WTC11 (cell line): ENCODE results near the gene FGF12. TPM values are rescaled to one million over a fixed set of nuclear protein-coding genes. Genes with fewer than 3 reads are reported as not detected.

Source experiments
- ATAC-seq: fragments of 200-7000 bp; cut with Tn5 transposase; 2 replicates; pipeline ENCODE4 v1.10.0; 2021; ENCODE audit warnings: mild to moderate bottlenecking, moderate library complexity
- CTCF ChIA-PET: fragments of 300-600 bp; sonication (Branson Sonifier 250); formaldehyde crosslinking; loops from one replicate; lab custom pipeline; 2021; ENCODE audit warnings: antibody characterized with exemption; lab: Charles Lee
- POLR2A ChIA-PET: fragments of 350-600 bp; sonication (Branson Sonifier 250); formaldehyde crosslinking; loops from one replicate; lab custom pipeline; 2021; ENCODE audit warnings: antibody characterized with exemption; lab: Charles Lee
- DNase-seq: peaks from one replicate; pipeline ENCODE4 v3.0.0; 2021; ENCODE audit warnings: low spot score
- H3K27ac Mint-ChIP-seq: 2 replicates; pipeline ENCODE4 v1.8.0; 2021; ENCODE audit warnings: mixed read lengths
- H3K27me3 Mint-ChIP-seq: 2 replicates; pipeline ENCODE4 v1.8.0; 2021; ENCODE audit warnings: low read depth, mild to moderate bottlenecking, moderate library complexity, mixed read lengths
- H3K36me3 Mint-ChIP-seq: 2 replicates; pipeline ENCODE4 v1.8.0; 2021; ENCODE audit warnings: mixed read lengths
- H3K4me1 Mint-ChIP-seq: 2 replicates; pipeline ENCODE4 v1.8.0; 2022; ENCODE audit warnings: mixed read lengths
- H3K4me3 Mint-ChIP-seq: 2 replicates; pipeline ENCODE4 v1.8.0; 2021; ENCODE audit warnings: mild to moderate bottlenecking, moderate library complexity, mixed read lengths
- H3K9me3 Mint-ChIP-seq: 2 replicates; pipeline ENCODE4 v1.8.0; 2021; ENCODE audit warnings: mixed read lengths
- GABPB1 ChIP-seq: sonication (generic); formaldehyde crosslinking; IDR thresholded peaks from 2 replicates; pipeline ENCODE4 v1.8.1; 2023; ENCODE audit warnings: mild to moderate bottlenecking, missing genetic modification reagents
- GTF2I ChIP-seq: fragments of 250-450 bp; sonication (Bioruptor Pico); conservative IDR thresholded peaks from 2 replicates; pipeline ENCODE4 v1.4.0; 2021; ENCODE audit warnings: mild to moderate bottlenecking
- NR1H2 ChIP-seq: sonication (generic); formaldehyde crosslinking; IDR thresholded peaks from 2 replicates; pipeline ENCODE4 v1.9.0; 2021; ENCODE audit warnings: mild to moderate bottlenecking, moderate library complexity, missing genetic modification reagents
- RELA ChIP-seq: sonication (generic); formaldehyde crosslinking; IDR thresholded peaks from 2 replicates; pipeline ENCODE4 v1.8.1; 2022; ENCODE audit warnings: missing genetic modification reagents, mild to moderate bottlenecking, borderline replicate concordance
- SMAD3 ChIP-seq: sonication (generic); formaldehyde crosslinking; IDR thresholded peaks from 2 replicates; pipeline ENCODE4 v1.8.0; 2022; ENCODE audit warnings: missing genetic modification reagents, mild to moderate bottlenecking, borderline replicate concordance
- SP1 ChIP-seq: sonication (generic); formaldehyde crosslinking; conservative IDR thresholded peaks from 2 replicates; pipeline ENCODE4 v1.8.1; 2022; ENCODE audit warnings: missing genetic modification reagents
- total RNA-seq: library from RNA; stranded (reverse); gene quantifications from 3 replicates; pipeline ENCODE4 v1.2.3, GENCODE V29; 2021
- TF ChIP-seq, protein P1 (sequence below): sonication (generic); formaldehyde crosslinking; IDR thresholded peaks from 2 replicates; pipeline ENCODE4 v1.8.1; 2023; ENCODE audit warnings: mild to moderate bottlenecking, missing genetic modification reagents
- TF ChIP-seq, protein P2 (sequence below): fragments of 200-600 bp; IDR thresholded peaks from 2 replicates; pipeline ENCODE4 v1.8.0; 2022; ENCODE audit warnings: antibody characterized with exemption
- TF ChIP-seq, protein P3 (sequence below): sonication (generic); formaldehyde crosslinking; IDR thresholded peaks from 2 replicates; pipeline ENCODE4 v1.8.0; 2023; ENCODE audit warnings: missing genetic modification reagents, mild to moderate bottlenecking, borderline replicate concordance
- TF ChIP-seq, protein P4 (sequence below): fragments of 250-450 bp; sonication (Bioruptor Pico); IDR thresholded peaks from 2 replicates; pipeline ENCODE4 v1.9.0; 2021; ENCODE audit warnings: mild to moderate bottlenecking
- TF ChIP-seq, protein P5 (sequence below): sonication (generic); formaldehyde crosslinking; IDR thresholded peaks from 2 replicates; pipeline ENCODE4 v1.8.1; 2023; ENCODE audit warnings: mild to moderate bottlenecking, missing genetic modification reagents
- TF ChIP-seq, protein P6 (sequence below): sonication (generic); formaldehyde crosslinking; IDR thresholded peaks from 2 replicates; pipeline ENCODE4 v1.8.1; 2022; ENCODE audit warnings: missing genetic modification reagents, borderline replicate concordance
- TF ChIP-seq, protein P7 (sequence below): sonication (generic); formaldehyde crosslinking; IDR thresholded peaks from 2 replicates; pipeline ENCODE4 v1.8.0; 2022; ENCODE audit warnings: mild to moderate bottlenecking, missing genetic modification reagents
- TF ChIP-seq, protein P8 (sequence below): sonication (generic); formaldehyde crosslinking; IDR thresholded peaks from 2 replicates; pipeline ENCODE4 v1.8.0; 2023; ENCODE audit warnings: mild to moderate bottlenecking, missing genetic modification reagents
- TF ChIP-seq, protein P9 (sequence below): sonication (generic); formaldehyde crosslinking; IDR thresholded peaks from 2 replicates; pipeline ENCODE4 v1.8.1; 2023; ENCODE audit warnings: mild to moderate bottlenecking, missing genetic modification reagents, moderate library complexity

The FGF12 gene
- total RNA-seq, 1 experiment from 2014 or later: 13.5 TPM

DNA sequence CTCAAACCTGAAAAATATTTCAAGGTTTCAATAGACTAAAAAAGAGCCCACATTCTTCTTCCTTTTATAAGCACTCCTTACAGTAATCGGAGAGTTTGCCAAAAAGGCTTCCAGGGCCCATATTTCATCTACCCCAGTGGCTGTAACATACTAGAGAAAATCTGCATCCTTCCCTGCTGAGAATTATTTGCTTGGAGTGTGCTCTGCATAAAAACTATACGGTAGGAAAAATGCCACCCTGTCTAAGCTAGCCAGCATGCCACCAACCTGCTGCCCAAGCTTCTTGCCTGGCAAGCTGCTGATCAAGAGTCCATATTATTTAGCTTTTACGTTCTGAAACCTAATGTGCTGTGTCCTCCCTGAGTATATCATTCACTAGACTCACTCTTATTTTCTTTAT lies 107.1 kb downstream of the FGF12 start:
- H3K4me3 Mint-ChIP-seq: no peak overlapping the region
- peaks cover 15% of the 10 kb centered on the region for H3K4me1 Mint-ChIP-seq
- TF ChIP-seq, protein P1, sequence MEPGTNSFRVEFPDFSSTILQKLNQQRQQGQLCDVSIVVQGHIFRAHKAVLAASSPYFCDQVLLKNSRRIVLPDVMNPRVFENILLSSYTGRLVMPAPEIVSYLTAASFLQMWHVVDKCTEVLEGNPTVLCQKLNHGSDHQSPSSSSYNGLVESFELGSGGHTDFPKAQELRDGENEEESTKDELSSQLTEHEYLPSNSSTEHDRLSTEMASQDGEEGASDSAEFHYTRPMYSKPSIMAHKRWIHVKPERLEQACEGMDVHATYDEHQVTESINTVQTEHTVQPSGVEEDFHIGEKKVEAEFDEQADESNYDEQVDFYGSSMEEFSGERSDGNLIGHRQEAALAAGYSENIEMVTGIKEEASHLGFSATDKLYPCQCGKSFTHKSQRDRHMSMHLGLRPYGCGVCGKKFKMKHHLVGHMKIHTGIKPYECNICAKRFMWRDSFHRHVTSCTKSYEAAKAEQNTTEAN (CRISPR knock-in tag): no peak
- POLR2A ChIA-PET: no interaction called here
- DNase-seq (no peak), ATAC-seq (no peak)
- H3K27me3 Mint-ChIP-seq: no peaks in the 10 kb centered on the region
- peak overlapping the region; percentile 17; the same call in 1 of the 2 replicates for H3K27ac Mint-ChIP-seq
- no peaks in the 10 kb centered on the region for H3K36me3 Mint-ChIP-seq
- CTCF ChIA-PET: no interaction called here
- H3K9me3 Mint-ChIP-seq: no peaks in the 10 kb centered on the region

DNA sequence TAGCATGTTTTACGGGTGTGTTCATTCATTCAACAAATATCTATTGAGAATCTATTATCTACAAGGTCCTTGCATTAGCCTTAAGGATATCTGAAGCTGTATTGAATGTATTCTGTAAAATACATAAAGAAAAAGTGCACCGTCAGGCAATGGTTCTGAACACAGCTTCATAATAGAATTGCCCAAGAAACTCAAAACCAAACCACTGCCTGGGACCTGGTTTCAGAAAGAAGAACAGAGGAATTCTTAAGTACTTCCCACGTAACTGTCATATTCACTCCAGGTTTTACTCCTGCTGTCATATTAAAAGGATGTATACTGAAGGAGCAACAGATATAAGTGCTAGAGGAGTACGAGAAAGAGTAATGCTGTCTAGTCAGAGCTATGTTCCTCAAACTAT lies 115.9 kb downstream of the FGF12 start:
- H3K27me3 Mint-ChIP-seq: no peaks in the 10 kb centered on the region
- CTCF ChIA-PET: interaction anchor here (1.1 kb wide), 1 partner anchor 161 kb away, joined by 3 read pairs; no protein-coding TSS in a partner anchor
- H3K36me3 Mint-ChIP-seq: no peaks in the 10 kb centered on the region
- no peak overlapping the region for H3K4me3 Mint-ChIP-seq
- no peaks in the 10 kb centered on the region for H3K4me1 Mint-ChIP-seq
- no peak for ATAC-seq
- POLR2A ChIA-PET: no interaction called here
- TF ChIP-seq SMAD3 (CRISPR knock-in tag) (no peak), GABPB1 (no peak), GTF2I (CRISPR knock-in tag) (no peak), RELA (CRISPR knock-in tag) (no peak), NR1H2 (no peak), SP1 (no peak)
- TF ChIP-seq, protein P2, sequence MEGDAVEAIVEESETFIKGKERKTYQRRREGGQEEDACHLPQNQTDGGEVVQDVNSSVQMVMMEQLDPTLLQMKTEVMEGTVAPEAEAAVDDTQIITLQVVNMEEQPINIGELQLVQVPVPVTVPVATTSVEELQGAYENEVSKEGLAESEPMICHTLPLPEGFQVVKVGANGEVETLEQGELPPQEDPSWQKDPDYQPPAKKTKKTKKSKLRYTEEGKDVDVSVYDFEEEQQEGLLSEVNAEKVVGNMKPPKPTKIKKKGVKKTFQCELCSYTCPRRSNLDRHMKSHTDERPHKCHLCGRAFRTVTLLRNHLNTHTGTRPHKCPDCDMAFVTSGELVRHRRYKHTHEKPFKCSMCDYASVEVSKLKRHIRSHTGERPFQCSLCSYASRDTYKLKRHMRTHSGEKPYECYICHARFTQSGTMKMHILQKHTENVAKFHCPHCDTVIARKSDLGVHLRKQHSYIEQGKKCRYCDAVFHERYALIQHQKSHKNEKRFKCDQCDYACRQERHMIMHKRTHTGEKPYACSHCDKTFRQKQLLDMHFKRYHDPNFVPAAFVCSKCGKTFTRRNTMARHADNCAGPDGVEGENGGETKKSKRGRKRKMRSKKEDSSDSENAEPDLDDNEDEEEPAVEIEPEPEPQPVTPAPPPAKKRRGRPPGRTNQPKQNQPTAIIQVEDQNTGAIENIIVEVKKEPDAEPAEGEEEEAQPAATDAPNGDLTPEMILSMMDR: no peak
- TF ChIP-seq, protein P3, sequence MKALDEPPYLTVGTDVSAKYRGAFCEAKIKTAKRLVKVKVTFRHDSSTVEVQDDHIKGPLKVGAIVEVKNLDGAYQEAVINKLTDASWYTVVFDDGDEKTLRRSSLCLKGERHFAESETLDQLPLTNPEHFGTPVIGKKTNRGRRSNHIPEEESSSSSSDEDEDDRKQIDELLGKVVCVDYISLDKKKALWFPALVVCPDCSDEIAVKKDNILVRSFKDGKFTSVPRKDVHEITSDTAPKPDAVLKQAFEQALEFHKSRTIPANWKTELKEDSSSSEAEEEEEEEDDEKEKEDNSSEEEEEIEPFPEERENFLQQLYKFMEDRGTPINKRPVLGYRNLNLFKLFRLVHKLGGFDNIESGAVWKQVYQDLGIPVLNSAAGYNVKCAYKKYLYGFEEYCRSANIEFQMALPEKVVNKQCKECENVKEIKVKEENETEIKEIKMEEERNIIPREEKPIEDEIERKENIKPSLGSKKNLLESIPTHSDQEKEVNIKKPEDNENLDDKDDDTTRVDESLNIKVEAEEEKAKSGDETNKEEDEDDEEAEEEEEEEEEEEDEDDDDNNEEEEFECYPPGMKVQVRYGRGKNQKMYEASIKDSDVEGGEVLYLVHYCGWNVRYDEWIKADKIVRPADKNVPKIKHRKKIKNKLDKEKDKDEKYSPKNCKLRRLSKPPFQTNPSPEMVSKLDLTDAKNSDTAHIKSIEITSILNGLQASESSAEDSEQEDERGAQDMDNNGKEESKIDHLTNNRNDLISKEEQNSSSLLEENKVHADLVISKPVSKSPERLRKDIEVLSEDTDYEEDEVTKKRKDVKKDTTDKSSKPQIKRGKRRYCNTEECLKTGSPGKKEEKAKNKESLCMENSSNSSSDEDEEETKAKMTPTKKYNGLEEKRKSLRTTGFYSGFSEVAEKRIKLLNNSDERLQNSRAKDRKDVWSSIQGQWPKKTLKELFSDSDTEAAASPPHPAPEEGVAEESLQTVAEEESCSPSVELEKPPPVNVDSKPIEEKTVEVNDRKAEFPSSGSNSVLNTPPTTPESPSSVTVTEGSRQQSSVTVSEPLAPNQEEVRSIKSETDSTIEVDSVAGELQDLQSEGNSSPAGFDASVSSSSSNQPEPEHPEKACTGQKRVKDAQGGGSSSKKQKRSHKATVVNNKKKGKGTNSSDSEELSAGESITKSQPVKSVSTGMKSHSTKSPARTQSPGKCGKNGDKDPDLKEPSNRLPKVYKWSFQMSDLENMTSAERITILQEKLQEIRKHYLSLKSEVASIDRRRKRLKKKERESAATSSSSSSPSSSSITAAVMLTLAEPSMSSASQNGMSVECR (CRISPR knock-in tag): no peak
- TF ChIP-seq, protein P4, sequence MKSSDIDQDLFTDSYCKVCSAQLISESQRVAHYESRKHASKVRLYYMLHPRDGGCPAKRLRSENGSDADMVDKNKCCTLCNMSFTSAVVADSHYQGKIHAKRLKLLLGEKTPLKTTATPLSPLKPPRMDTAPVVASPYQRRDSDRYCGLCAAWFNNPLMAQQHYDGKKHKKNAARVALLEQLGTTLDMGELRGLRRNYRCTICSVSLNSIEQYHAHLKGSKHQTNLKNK (CRISPR knock-in tag): no peak
- TF ChIP-seq, protein P5, sequence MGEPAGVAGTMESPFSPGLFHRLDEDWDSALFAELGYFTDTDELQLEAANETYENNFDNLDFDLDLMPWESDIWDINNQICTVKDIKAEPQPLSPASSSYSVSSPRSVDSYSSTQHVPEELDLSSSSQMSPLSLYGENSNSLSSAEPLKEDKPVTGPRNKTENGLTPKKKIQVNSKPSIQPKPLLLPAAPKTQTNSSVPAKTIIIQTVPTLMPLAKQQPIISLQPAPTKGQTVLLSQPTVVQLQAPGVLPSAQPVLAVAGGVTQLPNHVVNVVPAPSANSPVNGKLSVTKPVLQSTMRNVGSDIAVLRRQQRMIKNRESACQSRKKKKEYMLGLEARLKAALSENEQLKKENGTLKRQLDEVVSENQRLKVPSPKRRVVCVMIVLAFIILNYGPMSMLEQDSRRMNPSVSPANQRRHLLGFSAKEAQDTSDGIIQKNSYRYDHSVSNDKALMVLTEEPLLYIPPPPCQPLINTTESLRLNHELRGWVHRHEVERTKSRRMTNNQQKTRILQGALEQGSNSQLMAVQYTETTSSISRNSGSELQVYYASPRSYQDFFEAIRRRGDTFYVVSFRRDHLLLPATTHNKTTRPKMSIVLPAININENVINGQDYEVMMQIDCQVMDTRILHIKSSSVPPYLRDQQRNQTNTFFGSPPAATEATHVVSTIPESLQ (CRISPR knock-in tag): no peak
- TF ChIP-seq, protein P6, sequence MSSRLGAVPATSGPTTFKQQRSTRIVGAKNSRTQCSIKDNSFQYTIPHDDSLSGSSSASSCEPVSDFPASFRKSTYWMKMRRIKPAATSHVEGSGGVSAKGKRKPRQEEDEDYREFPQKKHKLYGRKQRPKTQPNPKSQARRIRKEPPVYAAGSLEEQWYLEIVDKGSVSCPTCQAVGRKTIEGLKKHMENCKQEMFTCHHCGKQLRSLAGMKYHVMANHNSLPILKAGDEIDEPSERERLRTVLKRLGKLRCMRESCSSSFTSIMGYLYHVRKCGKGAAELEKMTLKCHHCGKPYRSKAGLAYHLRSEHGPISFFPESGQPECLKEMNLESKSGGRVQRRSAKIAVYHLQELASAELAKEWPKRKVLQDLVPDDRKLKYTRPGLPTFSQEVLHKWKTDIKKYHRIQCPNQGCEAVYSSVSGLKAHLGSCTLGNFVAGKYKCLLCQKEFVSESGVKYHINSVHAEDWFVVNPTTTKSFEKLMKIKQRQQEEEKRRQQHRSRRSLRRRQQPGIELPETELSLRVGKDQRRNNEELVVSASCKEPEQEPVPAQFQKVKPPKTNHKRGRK (CRISPR knock-in tag): no peak
- TF ChIP-seq, protein P7, sequence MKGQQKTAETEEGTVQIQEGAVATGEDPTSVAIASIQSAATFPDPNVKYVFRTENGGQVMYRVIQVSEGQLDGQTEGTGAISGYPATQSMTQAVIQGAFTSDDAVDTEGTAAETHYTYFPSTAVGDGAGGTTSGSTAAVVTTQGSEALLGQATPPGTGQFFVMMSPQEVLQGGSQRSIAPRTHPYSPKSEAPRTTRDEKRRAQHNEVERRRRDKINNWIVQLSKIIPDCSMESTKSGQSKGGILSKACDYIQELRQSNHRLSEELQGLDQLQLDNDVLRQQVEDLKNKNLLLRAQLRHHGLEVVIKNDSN (CRISPR knock-in tag): no peak
- TF ChIP-seq, protein P8, sequence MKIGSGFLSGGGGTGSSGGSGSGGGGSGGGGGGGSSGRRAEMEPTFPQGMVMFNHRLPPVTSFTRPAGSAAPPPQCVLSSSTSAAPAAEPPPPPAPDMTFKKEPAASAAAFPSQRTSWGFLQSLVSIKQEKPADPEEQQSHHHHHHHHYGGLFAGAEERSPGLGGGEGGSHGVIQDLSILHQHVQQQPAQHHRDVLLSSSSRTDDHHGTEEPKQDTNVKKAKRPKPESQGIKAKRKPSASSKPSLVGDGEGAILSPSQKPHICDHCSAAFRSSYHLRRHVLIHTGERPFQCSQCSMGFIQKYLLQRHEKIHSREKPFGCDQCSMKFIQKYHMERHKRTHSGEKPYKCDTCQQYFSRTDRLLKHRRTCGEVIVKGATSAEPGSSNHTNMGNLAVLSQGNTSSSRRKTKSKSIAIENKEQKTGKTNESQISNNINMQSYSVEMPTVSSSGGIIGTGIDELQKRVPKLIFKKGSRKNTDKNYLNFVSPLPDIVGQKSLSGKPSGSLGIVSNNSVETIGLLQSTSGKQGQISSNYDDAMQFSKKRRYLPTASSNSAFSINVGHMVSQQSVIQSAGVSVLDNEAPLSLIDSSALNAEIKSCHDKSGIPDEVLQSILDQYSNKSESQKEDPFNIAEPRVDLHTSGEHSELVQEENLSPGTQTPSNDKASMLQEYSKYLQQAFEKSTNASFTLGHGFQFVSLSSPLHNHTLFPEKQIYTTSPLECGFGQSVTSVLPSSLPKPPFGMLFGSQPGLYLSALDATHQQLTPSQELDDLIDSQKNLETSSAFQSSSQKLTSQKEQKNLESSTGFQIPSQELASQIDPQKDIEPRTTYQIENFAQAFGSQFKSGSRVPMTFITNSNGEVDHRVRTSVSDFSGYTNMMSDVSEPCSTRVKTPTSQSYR (CRISPR knock-in tag): no peak
- TF ChIP-seq, protein P9, sequence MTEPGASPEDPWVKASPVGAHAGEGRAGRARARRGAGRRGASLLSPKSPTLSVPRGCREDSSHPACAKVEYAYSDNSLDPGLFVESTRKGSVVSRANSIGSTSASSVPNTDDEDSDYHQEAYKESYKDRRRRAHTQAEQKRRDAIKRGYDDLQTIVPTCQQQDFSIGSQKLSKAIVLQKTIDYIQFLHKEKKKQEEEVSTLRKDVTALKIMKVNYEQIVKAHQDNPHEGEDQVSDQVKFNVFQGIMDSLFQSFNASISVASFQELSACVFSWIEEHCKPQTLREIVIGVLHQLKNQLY (CRISPR knock-in tag): no peak
- H3K9me3 Mint-ChIP-seq: no peaks in the 10 kb centered on the region
- H3K27ac Mint-ChIP-seq: no peak overlapping the region
- DNase-seq: no peak
